ENCODE data around the gene CHSY3.

- no peak for TF ChIP-seq CTCF (conservative IDR thresholded peaks at IDR 0.05 in 1 of 2, IDR thresholded peaks at IDR 0.05 in 1 of 2; ENCODE audit: low read depth in 1 of 2, low read length in 2 of 2)
- no peak for TF ChIP-seq EZH2 (IDR thresholded peaks at IDR 0.05; ENCODE audit: low read length, missing control alignments)
These were observed 40.8 kb downstream of the CHSY3 start for GRCh38 chr5:129945028-129945427.

Data from fibroblast of lung (primary cell).